GM21367 (cell line): ENCODE data around the gene ACTA2.
A peak's percentile ranks its signal among the peaks of the same experiment; 100 is the strongest.

Source experiments
- ATAC-seq: cut with Tn5 transposase; IDR thresholded peaks from one replicate; pipeline ENCODE4 v1.9.1; 2021; ENCODE audit not compliant: unreplicated experiment

Gene ACTA2

DNA sequence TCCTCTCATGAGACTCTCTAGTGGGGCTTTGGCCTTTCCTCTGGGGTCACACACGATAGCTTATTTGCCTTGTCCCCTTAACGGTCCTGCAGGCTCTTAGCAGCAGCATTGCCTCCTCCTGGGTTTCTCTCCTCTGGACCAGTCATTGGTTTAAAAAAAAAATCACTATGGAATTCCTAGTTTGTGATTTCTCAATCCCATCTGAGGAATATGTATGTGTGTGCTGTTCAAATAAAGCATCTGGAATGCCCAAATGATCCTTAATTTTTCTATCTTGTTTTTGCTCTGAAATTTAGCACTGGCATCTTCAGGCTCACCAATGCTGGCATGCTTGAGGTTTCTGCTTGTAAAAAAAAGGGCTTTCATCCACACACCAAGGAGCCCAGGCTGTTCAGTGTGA lies 30.5 kb downstream of the ACTA2 start:
- ATAC-seq, result no peak

GRCh38 chr10:88920986-88921593 lies 31.5 kb downstream of the ACTA2 start:
- ATAC-seq, result no peak

GRCh38 chr10:88920198-88920597 lies 32.4 kb downstream of the ACTA2 start:
- no peak for ATAC-seq

DNA sequence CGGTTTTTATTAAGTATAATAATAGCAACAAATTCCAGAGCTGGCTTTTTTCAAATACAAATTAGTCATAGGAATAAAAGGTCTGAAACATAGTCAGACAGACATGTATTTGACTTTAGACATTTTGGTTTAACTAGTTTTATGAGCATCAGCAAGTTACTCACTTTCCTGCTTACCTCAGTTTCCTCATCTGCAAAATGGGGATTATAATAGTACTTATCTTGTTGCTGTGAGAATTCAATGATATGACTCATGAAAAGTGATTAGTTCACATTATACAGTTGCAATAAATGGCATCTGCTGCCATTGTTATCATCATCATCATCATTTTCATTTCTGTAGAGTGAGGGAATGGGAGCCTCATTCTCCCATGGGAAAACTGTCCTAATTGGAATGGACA lies 33.5 kb downstream of the ACTA2 start:
- ATAC-seq, result no peak

DNA sequence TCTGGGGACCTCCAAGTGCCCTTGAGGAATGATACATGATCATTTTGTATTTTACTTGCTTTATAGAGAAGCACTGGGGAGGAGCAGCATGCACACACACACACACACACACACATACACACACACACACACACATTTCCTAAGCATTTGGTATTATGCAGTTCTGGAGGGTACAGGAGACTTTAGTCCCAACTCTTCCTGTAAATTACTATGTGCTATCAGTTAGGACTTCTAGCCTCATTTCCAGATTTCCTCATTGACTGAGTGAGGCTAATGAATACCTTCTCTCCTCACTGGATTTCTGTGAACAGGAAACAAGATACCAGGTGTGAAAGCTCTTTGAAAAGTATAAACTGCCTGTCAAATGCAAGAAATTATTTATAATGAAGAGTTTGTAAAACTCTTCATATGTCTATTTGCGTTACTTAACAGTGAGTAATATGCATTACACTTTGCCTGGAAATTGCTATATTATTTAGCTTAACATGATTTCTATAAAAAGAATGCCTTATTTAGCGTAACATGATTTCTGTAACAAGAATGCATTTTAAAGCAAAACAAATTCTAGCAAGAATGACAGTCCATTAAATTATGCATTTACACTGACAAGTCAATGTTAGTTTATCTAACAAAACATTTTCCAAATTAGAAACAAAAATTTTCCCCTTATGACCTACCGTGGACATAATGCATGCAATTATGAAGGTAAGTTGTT lies 34.2 kb downstream of the ACTA2 start:
- ATAC-seq, result no peak

- ATAC-seq, result no peak
Observed at GRCh38 chr10:88916986-88917385, 35.6 kb downstream of the ACTA2 start.

- no peak for ATAC-seq
Observed at GRCh38 chr10:88916231-88916630, 36.3 kb downstream of the ACTA2 start.

DNA sequence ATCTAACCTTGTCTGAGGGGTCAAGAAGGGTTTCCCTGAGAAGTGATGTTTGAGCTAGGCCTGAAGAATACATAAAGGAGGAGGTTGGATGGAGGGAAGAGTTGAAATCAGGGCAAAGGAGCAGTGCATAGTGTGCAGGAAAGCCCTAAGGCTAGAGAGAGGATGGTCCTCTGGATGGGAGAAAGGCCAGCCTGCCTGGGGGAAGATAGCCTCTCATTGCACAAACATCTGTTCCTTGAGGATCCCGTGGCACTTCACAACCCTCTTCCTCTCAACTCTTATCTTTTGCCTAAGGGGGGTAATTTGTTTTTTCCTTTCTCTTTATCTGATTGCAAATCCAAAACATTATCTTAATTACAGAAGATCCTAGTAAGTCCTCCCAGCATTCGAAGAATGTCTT lies 36.8 kb downstream of the ACTA2 start:
- ATAC-seq, result no peak

DNA sequence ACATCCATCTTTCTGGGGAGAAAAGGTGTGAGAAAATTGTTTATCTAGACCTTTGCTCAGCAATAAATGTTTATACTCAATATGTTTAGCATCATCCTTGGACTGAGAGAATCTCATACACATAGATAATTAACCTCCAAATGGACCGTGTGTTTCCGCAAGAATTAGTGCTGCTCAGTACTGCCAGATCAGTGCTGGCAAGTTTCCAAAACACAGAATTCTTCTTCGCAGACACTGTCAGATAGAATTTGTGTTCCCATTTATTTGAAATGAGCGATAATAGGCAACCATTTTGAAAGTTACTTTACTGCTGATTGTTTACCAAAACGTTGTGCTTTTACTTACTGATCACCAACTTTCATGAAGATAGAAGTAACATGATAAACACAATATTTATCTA lies 38.8 kb downstream of the ACTA2 start:
- ATAC-seq, result no peak

DNA sequence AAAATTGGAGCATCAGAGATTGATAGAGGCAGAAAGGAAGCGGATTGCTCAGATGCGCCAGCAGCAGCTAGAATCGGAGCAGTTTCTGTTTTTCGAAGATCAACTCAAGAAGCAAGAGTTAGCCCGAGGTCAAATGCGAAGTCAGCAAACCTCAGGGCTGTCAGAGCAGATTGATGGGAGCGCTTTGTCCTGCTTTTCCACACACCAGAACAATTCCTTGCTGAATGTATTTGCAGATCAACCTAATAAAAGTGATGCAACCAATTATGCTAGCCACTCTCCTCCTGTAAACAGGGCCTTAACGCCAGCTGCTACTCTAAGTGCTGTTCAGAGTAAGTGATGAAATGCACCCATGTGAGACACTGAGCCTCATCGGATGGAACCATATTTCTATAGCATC lies 39.4 kb downstream of the ACTA2 start:
- no peak for ATAC-seq

DNA sequence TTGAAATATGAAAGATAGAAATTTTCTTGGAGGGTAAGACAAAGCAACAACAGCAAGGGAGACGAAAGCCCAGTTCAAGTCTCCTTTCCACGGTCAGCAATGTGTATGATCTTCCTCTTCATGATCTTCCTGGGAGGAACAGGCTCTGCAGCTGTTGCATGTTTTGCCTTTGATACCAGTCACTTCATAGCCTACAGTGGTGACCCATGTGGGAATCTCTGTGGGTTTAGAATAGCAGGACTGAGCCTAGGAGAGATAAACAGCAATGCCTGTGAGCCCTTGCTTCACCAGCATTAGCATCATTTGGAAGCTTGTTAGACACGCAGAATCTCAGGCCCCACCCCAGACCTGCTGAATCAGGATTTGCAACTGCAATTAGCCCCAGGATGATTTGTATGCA lies 40.7 kb downstream of the ACTA2 start:
- ATAC-seq, result no peak

DNA sequence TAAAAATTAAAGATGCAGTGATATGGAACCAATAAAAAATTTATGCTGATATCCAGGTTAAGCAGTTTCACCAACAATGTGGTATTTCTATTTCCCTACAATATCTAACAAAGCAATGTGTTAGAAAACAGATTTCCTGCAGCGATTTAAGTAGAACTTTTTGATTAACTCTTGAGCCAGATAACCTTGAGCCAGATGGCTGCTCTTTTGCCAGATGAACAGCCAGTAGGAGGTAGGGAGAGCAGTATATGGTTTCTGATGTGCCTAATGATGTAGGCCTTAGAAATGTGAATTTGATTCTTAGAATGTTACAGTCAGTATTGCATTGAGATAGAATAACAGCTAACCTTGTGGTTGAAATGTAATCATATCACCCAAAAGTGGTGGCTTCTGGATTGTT lies 41.5 kb downstream of the ACTA2 start:
- ATAC-seq, result no peak

- ATAC-seq, result no peak
Observed at GRCh38 chr10:88908194-88908593, 44.4 kb downstream of the ACTA2 start.

DNA sequence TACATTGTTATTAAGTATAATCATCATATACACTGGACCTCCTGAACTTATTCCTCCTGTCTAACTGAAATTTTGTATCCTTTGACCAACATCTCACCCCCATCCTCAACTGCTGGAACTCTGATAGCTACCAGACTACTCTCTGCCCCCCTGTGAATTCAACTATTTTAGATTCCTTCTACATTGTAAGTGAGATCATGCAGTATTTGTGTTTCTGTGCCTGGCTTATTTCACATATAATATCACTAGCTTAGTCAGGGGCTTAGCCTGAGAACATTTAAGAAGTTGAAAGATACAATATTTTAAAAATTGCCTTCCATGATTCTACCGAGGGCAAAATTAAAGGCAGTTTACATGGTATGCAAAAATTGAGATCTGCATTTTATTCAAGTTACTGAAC lies 45.7 kb downstream of the ACTA2 start:
- ATAC-seq, result no peak

GRCh38 chr10:88903715-88904114 lies 48.9 kb downstream of the ACTA2 start:
- ATAC-seq, result no peak

- ATAC-seq, result peak; percentile 36
Observed at GRCh38 chr10:88901984-88902789, 50.4 kb downstream of the ACTA2 start.

DNA sequence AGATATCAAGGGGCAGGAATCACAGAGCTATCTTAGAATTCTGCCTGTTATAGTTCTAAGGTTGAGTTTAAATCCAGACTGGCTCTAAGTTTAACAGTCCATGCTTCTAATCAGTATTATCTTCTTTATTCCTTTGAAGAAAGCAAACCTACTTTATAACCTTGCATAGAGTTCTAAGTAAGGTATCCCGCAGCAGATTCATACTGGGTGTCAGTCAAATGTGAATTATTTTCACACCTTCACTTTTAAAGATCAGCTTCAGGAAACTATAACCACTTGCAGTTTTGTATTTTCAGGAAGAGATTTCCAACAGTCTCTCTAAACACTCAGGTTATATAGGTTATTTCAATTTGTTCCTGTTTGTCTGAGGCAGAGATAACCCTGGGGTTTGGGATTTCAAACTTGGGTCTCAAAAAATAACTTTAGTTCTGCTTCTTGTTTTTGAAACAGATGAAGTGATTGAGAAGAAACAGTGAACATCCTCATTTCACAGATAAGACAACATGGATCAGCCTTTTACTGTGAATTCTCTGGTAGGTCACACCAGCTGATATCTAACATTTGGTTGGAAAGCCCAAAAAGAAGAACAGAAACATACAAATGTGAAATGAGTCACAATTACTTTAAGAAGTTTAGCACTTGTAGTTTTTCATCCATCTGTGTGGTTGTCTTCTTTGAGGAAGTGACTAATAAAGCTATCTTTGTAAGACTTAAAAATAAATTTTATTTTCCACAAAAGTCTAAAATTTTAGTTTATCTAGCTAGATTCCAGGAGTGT lies 51.2 kb downstream of the ACTA2 start:
- ATAC-seq, result peak; percentile 76

GRCh38 chr10:88899886-88900285 lies 52.7 kb downstream of the ACTA2 start:
- no peak for ATAC-seq

DNA sequence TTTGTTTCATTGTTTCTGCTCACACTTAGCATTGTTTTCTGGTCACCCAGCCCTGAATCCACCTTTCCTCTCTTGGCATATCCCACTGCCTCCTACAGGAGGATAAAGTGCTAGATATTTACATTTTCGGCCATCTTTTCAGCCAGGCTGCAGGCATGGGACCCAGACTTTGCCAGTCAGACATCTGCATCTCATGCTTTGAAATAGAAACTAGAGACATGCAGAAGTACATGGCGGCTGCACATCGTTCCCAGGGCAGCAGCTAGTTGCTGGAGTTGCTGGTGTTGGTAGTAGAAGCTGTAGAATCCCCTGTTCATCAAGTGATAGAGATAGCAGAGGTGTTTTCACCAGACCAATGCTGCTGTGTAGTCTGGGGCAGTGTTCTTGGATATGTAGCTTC lies 53.8 kb downstream of the ACTA2 start:
- ATAC-seq, result no peak

GRCh38 chr10:88896994-88897853 lies 55.3 kb downstream of the ACTA2 start:
- no peak for ATAC-seq
